GM19468 (cell line): ENCODE results near the gene DIRAS1.
"Not testable (repeated sequence)": the region's sequence is repeated elsewhere in the genome, so short reads cannot be mapped to it uniquely, and the experiment has no call there.

Experiments used
- ATAC-seq: cut with Tn5 transposase; IDR thresholded peaks from one replicate; pipeline ENCODE4 v1.9.1; 2021; ENCODE audit warnings: mild to moderate bottlenecking, moderate library complexity, moderate number of reproducible peaks; ENCODE audit not compliant: unreplicated experiment; ENCODE audit errors: extremely low read depth

DIRAS1 gene

GRCh38 chr19:2686360-2686759, 34.8 kb downstream of the DIRAS1 start:
- ATAC-seq: no peak

DNA sequence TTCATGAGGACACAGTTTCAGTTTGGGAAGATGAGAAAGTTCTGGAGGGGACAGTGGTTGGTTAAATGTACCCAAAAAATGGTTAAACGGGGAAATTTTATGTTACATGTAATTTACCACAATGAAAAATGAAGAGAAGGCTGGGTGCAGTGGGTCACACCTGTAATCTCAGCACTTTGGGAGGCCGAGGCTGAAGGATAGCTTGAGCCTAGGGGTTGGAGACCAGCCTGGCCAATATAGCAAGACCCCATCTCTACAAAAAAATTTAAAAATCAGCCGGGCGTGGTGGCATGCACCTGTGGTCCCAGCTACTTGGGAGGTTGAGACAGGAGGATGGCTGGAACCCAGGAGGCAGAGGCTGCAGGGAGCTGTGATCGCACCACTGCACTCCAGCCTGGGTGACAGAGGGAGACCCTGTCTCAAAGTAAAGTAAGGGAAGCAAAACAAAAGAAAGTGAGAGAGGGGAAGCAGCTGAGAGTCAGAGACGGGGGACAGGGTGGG, 35.9 kb downstream of the DIRAS1 start:
- no peak for ATAC-seq

DNA sequence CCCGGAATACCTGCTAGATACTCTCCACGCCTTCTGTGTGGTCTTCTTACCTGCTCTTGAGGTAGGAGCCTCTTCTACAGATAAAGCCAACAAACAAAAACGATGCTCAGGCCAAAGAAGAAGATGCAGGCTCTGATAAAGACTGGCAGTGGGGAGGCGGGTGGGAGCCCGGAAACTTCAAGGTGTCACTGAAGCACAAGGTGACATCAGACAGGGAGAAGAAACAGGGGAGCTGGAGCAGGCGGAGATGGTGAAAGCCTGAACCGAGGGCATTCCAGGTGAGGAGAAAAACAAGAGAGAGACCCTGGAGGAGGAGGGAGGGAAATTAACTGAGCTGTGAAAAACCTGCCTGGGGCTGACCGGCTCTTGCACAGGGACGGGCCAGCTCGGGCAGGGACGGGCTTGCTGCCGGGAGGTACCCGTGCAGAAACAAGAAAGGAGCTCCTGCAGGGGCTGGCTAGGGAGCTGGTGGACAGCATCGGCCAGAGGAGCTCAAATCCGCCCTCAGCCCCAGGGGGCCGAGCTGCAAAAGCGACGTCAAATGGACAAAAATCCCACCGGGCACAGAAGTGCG, 37.7 kb downstream of the DIRAS1 start:
- ATAC-seq: no peak

GRCh38 chr19:2680808-2681207, 40.4 kb downstream of the DIRAS1 start:
- ATAC-seq: no peak

DNA sequence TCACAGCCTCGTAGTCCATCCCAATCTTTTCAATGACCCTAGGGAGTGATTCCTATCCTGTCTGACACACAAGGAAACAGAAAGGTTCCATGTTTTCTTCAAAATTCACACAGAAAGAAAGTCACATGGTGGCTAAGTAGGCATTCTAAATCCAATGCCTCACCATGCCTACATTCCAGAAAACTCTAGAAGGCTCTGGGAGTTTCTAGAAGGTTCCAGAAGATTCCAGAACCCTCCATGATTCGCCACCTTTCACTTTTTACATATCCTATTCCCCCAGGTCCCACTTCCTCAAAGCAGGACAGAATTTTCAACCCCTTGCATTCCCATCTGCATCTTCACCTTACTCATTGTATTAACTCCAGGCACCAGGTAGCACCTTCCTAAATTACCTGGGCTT, 41.7 kb downstream of the DIRAS1 start:
- ATAC-seq: no peak

DNA sequence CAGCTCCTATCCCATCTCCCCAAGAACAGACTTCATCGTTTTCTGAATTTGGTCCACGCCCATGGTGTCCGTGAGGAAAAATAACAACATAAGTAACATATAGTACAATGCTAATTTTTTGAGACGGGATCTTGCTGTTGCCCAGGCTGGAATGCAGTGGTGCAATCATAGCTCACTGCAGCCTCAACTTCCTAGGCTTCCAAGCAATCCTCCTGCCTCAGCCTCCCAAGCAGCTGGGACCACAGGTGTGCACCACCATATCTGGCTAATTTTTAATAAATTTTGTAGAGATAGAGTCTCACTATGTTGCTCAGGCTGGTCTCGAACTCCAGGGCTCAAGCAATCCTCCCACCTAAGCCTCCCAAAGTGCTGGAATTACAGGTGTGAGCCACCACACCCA, 42.2 kb downstream of the DIRAS1 start:
- ATAC-seq: not testable (repeated sequence)

DNA sequence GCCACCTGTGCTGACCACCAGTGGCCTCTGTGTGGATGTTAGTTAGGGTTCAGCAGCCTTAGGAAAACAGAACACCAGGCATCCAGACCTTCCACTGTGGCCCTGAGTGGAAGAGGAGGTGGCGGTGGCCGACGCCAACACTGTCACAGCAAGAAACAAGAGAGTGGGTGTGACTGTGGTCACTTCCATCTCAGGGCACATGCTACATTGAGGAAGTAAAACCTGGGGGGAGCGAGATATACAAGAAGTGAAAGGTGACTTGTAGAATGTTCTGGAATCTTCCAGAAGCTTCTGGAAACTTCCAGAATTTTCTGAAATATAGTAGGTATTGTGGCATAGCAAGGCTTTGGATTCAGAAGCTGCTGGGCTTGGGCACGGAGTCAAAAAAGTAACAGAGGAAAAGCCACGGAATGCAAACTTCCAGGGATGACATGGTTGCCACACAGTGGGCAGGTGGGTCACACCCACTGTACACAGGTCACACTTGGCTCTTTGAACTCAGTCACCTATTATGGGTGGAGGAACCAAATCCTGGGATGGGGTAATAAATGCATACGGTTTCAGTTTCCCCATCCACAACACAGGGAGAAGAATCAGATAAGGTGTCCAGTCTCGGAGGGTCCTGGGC, 43.0 kb downstream of the DIRAS1 start:
- ATAC-seq: no peak

DNA sequence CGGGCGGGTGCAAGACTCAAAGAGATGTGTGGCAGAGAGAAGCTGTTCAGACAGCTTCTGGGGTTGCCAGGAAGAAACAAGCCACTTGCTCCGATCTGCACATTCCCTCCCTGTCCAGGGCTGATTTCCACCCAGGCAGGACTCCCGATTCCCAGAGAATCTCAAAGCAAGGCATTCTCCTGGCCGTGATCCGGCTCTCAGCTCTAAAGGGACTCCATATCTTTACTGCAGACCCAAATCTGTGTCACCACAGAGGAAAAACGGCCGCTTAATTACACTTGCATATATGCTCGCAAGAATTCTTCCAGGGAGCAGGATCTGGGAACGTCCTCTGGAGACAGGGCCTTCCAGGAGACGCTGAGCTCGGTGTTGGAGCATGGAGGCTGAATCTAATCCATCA, 44.3 kb downstream of the DIRAS1 start:
- ATAC-seq: no peak

- ATAC-seq: no peak
Measured at GRCh38 chr19:2675892-2676291, 45.3 kb downstream of the DIRAS1 start.

- no peak for ATAC-seq
Measured at GRCh38 chr19:2670217-2670616, 51.0 kb downstream of the DIRAS1 start.

DNA sequence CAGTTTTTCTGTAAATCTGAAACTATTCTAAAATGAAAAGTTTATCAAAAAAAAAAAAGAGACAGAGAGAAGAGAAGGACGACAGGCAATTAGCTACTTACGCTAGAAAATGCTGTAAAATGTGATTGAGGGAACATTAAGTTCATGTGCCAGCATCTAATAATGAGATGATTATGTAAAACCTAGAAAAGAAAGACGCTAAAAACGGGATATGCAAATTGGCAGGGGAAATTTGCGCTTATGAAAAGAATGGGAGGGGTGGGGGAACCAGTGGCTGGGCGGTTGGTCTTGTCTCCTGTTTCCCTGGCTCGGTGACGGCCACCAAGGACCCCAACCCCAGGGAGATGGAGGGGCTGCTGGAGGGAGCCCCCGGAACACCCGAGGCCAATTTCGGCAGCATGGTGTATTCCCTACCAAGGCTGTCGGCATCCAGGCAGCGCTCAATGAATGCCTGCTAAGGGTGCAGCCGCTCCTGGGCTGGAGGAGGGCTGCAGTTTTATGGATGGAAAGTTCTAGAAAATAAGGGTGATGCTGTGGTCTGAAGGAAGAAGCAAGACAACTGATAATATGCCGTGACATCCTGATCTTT, 52.9 kb downstream of the DIRAS1 start:
- ATAC-seq: no peak

DNA sequence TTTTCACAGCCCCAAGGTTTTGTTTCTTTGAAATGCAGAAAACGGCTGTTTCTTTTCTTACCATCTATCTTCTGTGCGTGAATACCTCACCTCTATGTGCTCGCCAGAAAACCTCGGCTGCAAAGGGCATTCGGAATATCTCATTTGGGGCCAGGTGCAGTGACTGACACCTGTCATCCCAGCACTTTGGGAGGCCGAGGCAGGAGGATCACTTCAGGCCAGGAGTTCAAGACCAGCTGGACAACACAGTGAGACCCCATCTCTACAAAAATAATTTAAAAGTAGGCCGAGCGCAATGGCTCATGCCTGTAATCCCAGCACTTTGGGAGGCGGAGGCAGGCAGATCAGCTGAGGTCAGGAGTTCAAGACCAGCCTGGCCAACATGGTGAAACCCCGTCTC, 53.8 kb downstream of the DIRAS1 start:
- ATAC-seq: not testable (repeated sequence)

GRCh38 chr19:2666344-2666994, 54.7 kb downstream of the DIRAS1 start:
- no peak for ATAC-seq

- ATAC-seq: no peak
Measured at GRCh38 chr19:2665103-2665502, 56.1 kb downstream of the DIRAS1 start.
